ENCODE data around the gene ZXDB.

DNA sequence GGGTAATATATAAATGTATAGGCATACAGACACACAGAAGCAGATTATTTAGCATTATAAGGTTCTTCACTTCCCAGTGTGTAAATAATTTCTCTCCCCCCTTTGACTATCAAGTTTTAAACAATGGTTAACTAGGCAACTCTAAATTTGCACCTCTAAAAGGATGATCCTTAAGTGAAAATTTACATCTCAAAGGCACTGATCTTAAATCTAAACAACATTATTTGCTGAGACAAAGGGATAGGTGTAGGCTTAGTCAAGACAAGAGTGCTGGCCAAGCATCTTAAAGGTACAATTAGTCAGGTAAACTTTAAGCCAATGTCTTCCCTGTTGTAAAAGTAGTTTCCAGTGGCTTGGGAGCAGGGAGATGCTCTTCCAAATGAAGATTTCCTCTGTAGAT lies 55.2 kb downstream of the ZXDB start:
- TF ChIP-seq CTCF (IDR thresholded peaks at IDR 0.05; ENCODE audit: insufficient read depth, low read length) (no peak), POLR2AphosphoS5 (IDR thresholded peaks at IDR 0.05; ENCODE audit: low read depth) (no peak), GABPA (IDR thresholded peaks at IDR 0.05; ENCODE audit: low read depth) (no peak)
- TF ChIP-seq, protein P1, sequence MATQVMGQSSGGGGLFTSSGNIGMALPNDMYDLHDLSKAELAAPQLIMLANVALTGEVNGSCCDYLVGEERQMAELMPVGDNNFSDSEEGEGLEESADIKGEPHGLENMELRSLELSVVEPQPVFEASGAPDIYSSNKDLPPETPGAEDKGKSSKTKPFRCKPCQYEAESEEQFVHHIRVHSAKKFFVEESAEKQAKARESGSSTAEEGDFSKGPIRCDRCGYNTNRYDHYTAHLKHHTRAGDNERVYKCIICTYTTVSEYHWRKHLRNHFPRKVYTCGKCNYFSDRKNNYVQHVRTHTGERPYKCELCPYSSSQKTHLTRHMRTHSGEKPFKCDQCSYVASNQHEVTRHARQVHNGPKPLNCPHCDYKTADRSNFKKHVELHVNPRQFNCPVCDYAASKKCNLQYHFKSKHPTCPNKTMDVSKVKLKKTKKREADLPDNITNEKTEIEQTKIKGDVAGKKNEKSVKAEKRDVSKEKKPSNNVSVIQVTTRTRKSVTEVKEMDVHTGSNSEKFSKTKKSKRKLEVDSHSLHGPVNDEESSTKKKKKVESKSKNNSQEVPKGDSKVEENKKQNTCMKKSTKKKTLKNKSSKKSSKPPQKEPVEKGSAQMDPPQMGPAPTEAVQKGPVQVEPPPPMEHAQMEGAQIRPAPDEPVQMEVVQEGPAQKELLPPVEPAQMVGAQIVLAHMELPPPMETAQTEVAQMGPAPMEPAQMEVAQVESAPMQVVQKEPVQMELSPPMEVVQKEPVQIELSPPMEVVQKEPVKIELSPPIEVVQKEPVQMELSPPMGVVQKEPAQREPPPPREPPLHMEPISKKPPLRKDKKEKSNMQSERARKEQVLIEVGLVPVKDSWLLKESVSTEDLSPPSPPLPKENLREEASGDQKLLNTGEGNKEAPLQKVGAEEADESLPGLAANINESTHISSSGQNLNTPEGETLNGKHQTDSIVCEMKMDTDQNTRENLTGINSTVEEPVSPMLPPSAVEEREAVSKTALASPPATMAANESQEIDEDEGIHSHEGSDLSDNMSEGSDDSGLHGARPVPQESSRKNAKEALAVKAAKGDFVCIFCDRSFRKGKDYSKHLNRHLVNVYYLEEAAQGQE (IDR thresholded peaks at IDR 0.05; ENCODE audit: insufficient replicate concordance, low read depth) = no peak
